Panc1 (cell line): ENCODE results near the gene SYNE1. TPM values are rescaled to one million over a fixed set of nuclear protein-coding genes. Genes with fewer than 3 reads are reported as not detected.

ENCODE experiments used
- ATAC-seq: fragments of 200-7000 bp; cut with Tn5 transposase; 2 replicates; pipeline ENCODE4 v1.9.1; 2020; ENCODE audit warnings: mild to moderate bottlenecking, moderate library complexity
- BruUV-seq: library from RNA; stranded (reverse); fragments of 400-500 nt; replicated peaks from 2 replicates; lab custom pipeline; 2021; lab: Mats Ljungman, UMichigan
- CTCF ChIA-PET: fragments of 300-600 bp; sonication (Branson Sonifier 250); formaldehyde crosslinking; loops from one replicate; lab custom pipeline; 2022; ENCODE audit warnings: antibody characterized with exemption; lab: Charles Lee
- POLR2A ChIA-PET: fragments of 300-600 bp; sonication (Branson Sonifier 250); formaldehyde crosslinking; loops from one replicate; lab custom pipeline; 2022; ENCODE audit warnings: antibody characterized with exemption; lab: Charles Lee
- DNase-seq: peaks from one replicate; pipeline ENCODE4 v3.0.0-alpha.2; 2010; ENCODE audit warnings: low read depth, low spot score
- H3K27ac ChIP-seq: 2 replicates; pipeline ENCODE4 v1.5.1; 2011; ENCODE audit warnings: mild to moderate bottlenecking, low read length, inconsistent platforms
- H3K27me3 ChIP-seq: fragments of 200-500 bp; sonication (Bioruptor generic); 2 replicates; pipeline ENCODE4 v1.6.0; 2014; ENCODE audit warnings: low read length, inconsistent platforms; ENCODE audit not compliant: control insufficient read depth, insufficient read depth
- H3K36me3 ChIP-seq: fragments of 200-500 bp; sonication (Bioruptor generic); 2 replicates; pipeline ENCODE4 v1.5.1; 2014; ENCODE audit warnings: inconsistent platforms, mild to moderate bottlenecking, low read length, moderate library complexity; ENCODE audit not compliant: control insufficient read depth, insufficient read depth
- H3K4me1 ChIP-seq: 2 replicates; pipeline ENCODE4 v1.5.1; 2011; ENCODE audit warnings: inconsistent platforms, mild to moderate bottlenecking, low read length, moderate library complexity; ENCODE audit not compliant: control insufficient read depth, insufficient read depth
- H3K4me3 ChIP-seq, 2 experiments: 2 replicates each; pipeline ENCODE4 v1.5.1; 2011 to 2012; ENCODE audit warnings: low read depth in 2 of 2, low read length in 2 of 2, mild to moderate bottlenecking in 2 of 2, inconsistent platforms in 1 of 2, moderate library complexity in 1 of 2
- H3K9me3 ChIP-seq: fragments of 200-500 bp; sonication (Bioruptor generic); 2 replicates; pipeline ENCODE4 v1.5.1; 2014; ENCODE audit warnings: low read depth, mild to moderate bottlenecking, inconsistent platforms, low read length, moderate library complexity; ENCODE audit not compliant: control insufficient read depth, insufficient read depth
- CTCF ChIP-seq: fragments of 450-650 bp; IDR thresholded peaks from 2 replicates; pipeline ENCODE4 v1.5.1; 2017; ENCODE audit warnings: mild to moderate bottlenecking
- POLR2AphosphoS5 ChIP-seq: IDR thresholded peaks from 2 replicates; pipeline ENCODE4 v1.6.1; 2012; ENCODE audit warnings: mild to moderate bottlenecking, low read depth, low read length, moderate library complexity
- REST ChIP-seq, 2 experiments: IDR thresholded peaks; 2 replicates each; pipeline ENCODE4 v1.6.1; 2011 to 2012; ENCODE audit warnings: low read depth in 2 of 2, control low read depth in 1 of 2, low read length in 1 of 2, mild to moderate bottlenecking in 1 of 2, moderate library complexity in 1 of 2; ENCODE audit not compliant: insufficient read depth in 1 of 2
- SIN3A ChIP-seq: IDR thresholded peaks from 2 replicates; pipeline ENCODE4 v1.6.1; 2012; ENCODE audit warnings: low read depth, mild to moderate bottlenecking, low read length, moderate library complexity, borderline replicate concordance; ENCODE audit not compliant: insufficient read depth
- TCF7L2 ChIP-seq: IDR thresholded peaks from 2 replicates; pipeline ENCODE4 v1.6.1; 2011; ENCODE audit warnings: mild to moderate bottlenecking, low read depth, low read length, inconsistent platforms
- in situ Hi-C: cut with HindIII; loops from 2 replicates; pipeline ENCODE4 v1.10.0; 2016; ENCODE audit warnings: low sequenced_read_pairs, low pct_unique_long_range_greater_than_20kb
- intact Hi-C: fragments of 100-400 bp; cut with micrococcal nuclease; formaldehyde crosslinking; loops from one replicate; pipeline ENCODE4 v1.10.0; 2022; ENCODE audit not compliant: unreplicated experiment
- total RNA-seq: library from RNA; stranded (reverse); gene quantifications from one replicate; pipeline ENCODE4 v1.2.1, GENCODE V29; 2021; ENCODE audit not compliant: unreplicated experiment

SYNE1 gene
- total RNA-seq, 1 experiment from 2014 or later, result 3.2 TPM

- DNase-seq, result no peak
- no peak for TF ChIP-seq POLR2AphosphoS5
- no peak for TF ChIP-seq SIN3A
- no peak for TF ChIP-seq CTCF
- no peak for TF ChIP-seq REST (IDR thresholded peaks at IDR 0.05; ENCODE audit: insufficient read depth in 1 of 2, low read depth in 2 of 2, low read length in 1 of 2)
- TF ChIP-seq TCF7L2, result no peak
- Histone ChIP-seq H3K27ac (no peak overlapping the region), H3K36me3 (no peaks in the 10 kb centered on the region), H3K9me3 (no peaks in the 10 kb centered on the region), H3K4me1 (no peaks in the 10 kb centered on the region), H3K4me3 (no peak overlapping the region), H3K27me3 (no peaks in the 10 kb centered on the region)
- ChIA-PET POLR2A (no interaction called here), CTCF (no interaction called here)
- no peak for ATAC-seq
- BruUV-seq, result no TSS peak
- in situ Hi-C loops (no loop called here), intact Hi-C loops (no loop called here)
Observed at GRCh38 chr6:152188011-152188410, 449.2 kb downstream of the SYNE1 start.

DNA sequence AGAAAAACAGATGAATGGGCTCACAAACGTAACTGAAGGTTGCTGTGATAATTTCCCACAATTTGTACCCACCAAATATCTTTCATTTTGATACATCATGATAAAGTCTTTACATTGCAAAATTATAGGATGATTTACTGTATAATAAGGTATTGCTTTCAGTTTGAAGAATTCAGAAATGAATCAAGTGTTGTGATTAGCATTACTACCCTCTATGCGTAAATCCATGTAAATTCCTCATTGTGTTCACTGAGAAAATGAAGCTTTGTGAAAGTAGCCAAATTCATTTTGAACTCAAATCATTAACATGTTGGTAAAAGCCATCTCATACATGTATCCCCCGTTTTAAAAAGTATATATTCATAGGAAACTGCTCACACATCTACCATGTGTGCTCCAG lies 450.3 kb downstream of the SYNE1 start:
- DNase-seq (no peak), ATAC-seq (no peak)
- TF ChIP-seq TCF7L2, result no peak
- TF ChIP-seq SIN3A, result no peak
- no peak for TF ChIP-seq CTCF
- TF ChIP-seq POLR2AphosphoS5, result no peak
- no peak for TF ChIP-seq REST (IDR thresholded peaks at IDR 0.05; ENCODE audit: insufficient read depth in 1 of 2, low read depth in 2 of 2, low read length in 1 of 2)
- intact Hi-C loops (no loop called here), in situ Hi-C loops (no loop called here)
- Histone ChIP-seq H3K4me3 (no peak overlapping the region), H3K27me3 (no peaks in the 10 kb centered on the region), H3K9me3 (no peaks in the 10 kb centered on the region), H3K4me1 (no peaks in the 10 kb centered on the region), H3K36me3 (no peaks in the 10 kb centered on the region), H3K27ac (no peak overlapping the region)
- no TSS peak for BruUV-seq
- ChIA-PET CTCF (interaction anchor here (0.7 kb wide), 1 partner anchor 599 kb away, joined by 3 read pairs; no protein-coding TSS in a partner anchor), POLR2A (no interaction called here)
